ENCODE data around the gene COX4I1.

COX4I1 gene

DNA sequence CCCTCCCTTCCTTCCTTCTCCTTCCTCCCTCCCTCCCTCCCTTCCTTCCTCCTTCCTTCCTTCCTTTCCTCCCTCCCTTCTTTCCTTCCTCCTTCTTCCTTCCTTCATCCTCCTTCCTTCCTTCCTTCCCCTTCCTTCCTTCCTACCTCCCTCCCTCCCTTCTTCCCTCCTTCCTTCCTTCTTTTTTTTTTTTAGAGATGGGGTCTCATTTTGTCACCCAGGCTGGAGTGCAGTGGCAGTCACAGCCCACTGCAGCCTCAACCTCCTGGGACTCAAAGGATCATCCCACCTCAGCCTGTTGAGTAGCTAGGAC is 44.6 kb downstream of the COX4I1 start:
- no peak for DNase-seq

DNA sequence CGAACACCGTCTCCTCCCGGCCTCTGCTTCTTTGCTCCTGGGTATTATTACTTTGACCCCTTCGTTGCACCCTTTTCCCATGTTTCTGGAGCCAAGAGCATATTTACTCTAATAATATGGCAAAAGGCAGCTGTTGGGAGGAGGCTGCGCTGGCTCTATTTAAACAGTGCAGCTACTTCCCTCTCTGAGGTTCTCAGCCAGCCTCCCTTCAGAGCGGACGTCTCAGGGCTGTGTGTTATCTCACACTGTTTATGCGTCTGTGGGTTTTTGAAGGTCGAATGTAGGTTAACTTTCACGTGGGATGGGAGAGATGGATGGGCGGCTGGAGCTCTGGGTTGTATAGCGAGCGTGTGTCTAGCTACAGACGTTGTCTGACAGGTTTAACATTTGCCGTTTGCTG is 45.3 kb downstream of the COX4I1 start:
- DNase-seq: no peak

DNA sequence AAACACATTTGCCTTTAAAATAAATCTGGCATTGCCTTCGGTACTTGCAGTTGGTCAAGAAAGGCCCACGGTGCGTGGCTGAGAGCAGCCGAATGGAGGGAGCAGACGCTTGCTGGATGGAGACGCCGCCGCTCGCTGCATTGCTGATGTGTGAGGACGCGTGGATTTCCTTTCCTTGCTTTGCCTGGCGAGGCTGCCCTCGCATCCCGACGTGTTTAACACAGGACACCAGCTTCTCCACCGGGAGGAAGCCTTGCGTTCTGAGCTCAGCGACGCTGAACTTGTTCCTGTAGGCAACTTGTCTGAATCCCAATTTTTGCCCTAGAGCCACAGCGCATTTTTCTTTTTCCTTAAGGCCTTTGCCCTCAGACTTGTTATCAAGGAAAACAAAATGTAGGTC is 45.8 kb downstream of the COX4I1 start:
- no peak for DNase-seq

DNA sequence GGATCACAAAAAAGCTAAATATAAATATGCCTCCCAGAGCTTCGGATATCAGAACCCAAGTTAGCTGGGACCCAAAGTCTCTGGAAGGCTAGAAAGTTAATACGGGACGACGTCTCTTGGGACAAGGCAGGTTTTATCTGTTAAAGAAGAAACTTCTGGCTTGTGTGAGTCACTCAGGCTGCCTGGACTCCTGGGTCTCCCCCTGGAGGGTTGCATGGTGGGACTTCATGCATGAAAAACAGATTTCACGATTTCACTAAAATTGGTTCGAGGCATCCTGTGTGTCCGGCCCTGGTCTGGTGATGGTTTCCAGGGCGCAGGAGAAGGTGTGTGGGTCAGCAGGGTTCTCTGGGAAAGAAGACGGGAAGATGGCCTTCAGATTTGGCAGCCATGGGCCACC is 47.0 kb downstream of the COX4I1 start:
- no peak for DNase-seq

DNA sequence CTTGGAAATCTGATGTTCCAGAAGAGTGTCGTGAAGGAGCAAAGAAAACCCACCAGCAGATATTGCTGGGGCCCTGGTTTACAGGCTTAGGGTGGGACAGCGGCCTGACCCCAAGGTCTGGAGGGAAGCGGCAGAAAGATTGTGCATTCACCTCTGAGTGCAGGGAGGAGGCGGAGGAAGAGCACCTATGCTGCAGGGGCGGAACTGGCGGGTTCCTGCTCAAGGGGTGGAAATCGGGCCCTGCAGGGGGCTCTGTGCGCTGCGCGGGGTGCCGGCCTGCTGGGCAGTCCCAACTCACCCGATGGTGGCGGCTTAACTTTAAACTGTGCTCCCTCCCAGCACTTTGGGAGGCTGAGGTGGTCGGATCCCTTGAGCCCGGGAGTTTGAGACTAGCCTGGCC is 47.5 kb downstream of the COX4I1 start:
- no peak for DNase-seq

DNA sequence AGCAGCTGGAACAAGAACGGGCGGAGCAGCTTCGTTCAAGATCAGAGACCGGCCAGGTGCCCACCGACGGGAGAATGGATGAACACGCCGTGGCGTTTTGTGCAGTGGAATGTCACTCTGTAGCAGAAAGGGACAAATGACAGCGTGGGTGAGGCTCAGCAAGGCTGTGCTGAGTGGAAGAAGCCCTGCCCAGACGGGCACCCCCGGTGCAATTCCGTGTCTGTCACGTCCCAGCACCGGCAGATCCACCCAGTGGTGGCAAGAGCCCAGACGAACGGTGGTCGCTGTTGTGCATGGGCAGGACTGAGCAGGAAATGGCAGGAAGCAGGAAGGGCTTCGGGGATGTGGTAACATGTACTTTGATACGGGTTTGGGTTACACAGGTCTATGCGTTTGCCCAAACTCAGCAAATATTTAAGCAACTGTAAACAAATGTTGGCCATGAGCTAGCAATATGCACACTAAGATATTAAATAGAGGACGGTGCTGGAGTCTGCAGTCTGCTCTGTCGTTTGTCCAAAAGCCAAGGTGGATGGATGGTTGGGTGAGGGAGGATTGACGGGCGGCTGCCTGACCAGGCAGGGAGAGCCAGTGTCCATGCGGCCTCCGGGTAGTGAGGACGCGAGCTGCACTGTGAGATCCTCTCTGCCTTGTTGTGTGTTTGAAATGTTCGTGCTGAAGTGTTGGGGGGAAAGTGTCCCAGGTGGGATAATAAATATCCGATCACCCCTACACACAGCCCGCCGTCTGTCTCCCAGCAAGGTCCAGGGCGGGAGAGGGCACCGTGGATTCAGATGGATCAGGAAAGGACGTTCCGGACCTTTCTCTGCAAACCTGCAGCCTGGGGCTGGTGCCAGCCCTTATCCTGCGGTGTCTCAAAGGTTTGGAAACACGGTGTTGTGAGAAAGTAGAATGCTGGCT is 48.4 kb downstream of the COX4I1 start:
- no peak for DNase-seq

DNA sequence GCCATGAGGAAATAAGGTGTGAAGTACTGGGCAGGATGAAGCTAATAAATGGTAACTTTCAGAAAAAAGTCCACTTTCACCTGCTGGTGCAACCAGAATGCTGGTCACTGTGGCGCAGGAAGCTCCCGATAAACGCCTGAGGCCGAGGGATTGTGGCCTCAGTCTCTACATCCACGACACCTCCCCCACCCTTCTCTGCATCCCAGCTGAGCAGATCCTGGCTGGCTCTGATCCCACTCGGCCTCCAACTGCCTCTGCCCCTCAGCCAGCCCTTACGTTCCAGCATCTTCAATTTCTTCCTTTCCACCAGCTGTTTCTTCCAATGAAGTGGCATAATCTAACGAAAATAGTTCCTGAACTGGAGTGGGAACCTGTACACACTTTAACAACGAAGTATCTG is 49.5 kb downstream of the COX4I1 start:
- no peak for DNase-seq

DNA sequence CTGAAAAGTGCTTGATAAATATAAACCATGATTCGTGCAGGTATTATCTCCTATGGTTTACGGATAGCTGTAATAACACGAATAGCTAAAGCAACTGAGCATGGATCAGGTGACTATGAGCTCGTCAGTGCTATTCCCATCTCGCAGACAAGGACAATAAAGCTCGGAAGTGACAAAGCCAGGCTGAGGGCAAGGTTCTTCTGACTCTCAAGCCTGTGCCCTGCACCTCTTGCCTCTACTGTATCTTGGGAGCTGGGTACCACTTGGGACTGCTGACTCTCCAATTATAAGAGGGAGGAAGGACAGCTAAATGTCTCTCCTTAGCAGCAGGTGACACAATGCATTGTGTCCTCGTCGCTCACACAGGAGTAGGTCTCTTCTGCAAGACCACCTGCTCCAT is 49.9 kb downstream of the COX4I1 start:
- no peak for DNase-seq

DNA sequence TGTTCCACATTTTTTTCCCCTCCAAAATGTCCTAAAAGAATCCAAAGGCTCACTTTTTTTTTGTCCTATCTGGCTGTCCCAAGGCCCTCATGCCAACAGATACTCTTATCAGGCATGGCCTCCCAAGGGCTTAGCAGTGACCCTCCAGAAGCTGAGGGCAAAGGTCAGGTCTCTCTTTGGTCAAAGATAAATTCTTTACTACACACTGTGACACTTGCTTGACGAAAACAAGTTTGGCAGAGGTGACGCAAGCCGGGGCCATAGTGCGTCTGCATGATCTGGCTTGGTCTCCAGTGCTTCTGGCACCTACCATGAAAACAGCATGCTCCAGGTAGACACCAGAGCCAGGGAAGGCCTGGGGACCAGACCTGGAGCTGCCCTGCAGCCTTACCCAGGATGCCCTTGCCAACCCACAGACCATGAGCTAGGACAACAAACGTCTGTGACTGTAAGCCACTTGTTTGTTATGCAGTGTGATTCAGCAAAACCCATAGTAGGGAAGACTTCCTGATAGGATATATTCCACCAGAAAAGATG is 50.9 kb downstream of the COX4I1 start:
- DNase-seq: no peak

DNA sequence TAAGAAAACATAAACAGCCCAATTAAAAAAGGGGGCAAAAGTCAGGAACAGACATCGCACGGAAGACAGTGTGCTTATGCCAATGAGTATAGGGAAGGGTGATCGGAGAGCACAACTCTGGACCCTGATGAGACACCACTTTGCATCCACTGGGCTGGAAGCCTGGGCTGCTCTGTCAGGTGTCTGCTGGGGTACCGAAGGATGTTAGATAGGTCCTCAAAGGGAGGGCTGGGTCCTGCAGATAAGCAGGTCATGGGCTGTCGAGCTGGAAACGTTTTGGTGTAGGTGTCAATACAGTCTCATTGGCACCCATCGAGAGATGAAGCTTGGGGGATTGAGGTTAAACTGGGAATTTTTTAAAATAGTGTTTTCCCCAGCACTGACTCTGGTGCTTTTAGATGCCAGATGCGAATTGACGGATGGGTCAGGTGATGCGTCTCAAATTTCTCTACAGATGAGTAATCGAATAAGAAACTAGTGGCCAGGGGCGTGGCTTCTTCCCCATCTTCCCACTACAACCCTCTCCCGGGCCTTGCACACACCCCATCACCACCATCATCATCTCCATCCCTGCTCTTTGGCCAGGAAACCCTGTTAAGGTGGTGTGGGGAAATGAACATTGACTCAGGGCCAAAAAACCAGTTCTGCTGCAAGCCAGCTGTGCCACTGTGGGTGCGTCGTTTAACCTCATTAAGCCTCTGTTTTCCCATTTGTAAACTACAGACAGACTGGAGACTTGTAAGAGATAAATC is 51.7 kb downstream of the COX4I1 start:
- no peak for DNase-seq

DNA sequence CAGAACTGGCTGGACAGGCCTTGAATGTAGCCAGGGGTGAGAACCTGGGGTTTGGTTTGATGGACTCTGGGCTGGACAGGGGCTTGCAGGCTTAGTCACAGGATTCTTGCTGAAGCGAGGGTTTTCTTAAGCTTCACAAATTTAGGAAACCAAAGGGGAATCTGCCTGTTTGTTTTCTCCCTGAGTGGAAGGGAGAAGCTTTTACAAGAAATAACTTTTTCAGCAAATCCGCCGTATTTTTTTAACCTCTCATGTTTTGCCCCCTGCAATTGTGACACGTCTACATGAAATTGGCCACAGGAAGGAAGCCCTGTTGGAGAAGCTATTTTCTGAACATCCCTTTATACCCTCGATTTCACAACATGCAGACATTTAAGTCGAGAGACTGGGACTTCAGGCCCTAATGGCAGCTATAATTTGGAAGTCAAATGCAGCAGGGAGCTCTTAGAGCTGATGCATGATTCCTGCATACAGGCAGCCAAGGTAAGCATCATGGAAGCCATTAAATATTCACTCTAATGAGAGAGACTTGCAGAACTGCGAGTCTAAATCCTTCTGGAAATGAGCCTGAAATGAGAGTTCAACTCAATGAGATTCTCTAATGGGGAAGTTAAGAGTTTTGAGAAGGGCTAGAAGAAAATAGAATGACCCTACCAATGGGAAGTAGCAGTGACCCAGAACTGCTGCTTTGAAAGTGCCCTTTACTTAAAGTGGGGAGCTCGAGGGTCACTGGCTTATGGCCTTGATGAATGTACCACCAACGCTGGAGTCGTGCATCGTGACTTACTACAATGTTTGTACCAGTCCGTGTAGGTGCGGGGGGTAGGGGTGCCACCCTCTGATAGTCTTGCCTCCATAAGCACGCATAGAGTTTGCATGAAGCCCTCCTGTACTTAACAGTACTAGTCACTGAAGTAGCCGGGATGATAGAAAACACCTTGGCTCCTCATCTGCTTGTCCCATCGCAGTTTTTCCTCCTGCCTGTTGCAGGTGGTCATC is 54.4 kb downstream of the COX4I1 start:
- DNase-seq: no peak

DNA sequence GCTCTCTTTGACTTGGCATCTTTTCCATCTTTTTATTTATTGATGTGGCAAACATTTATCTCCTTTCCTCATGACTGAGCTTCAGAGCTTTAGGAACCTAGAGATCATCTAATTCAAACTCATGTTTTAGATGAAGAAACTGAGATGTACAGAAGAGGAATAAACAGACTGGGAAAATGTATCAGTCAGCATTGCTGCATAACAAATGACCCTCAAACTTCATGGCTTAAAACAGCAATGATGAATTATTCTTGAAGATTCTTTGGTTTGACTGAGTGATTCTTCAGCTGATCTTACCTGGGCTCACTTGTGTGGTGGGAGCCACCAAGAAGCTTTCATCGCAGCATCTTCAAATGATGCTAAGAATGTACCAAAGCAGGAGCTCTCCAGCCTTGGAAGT is 55.4 kb downstream of the COX4I1 start:
- no peak for DNase-seq

DNA sequence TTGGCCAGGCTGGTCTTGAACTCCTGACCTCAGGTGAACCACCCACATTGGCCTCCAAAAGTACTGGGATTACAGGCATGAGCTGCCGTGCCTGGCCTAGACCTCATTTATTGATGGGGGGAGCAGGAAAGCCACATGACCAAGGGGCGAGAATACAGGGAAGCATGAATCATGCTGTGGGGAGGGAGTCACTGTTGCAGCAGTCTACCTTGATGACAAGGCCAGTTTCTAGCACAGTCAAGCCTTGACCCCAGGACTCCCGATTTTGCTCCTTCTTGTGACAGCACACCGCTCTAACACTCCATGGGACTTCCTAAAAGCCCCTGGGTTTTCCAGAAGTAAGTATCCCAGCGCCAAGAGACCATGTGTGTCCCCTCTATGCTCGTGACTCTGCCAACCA is 56.6 kb downstream of the COX4I1 start:
- DNase-seq: no peak

DNA sequence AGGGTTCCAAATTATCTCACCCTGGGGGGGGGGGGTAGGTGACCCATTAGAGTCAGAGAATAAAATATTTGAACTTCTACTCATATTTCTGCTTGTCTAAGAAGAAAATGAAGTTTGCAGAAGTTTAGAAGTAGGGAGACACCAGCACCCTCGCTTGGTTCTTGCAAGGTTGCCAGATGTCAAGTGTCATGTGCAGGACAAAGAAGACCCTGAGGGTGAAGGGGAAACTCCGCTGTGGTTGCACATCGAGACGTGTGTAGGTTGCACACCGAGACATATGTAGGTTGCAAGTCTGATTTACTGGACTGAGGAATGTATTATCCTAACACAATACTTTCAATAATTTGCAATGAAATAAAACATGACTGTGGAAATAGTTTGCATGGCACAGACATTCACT is 57.1 kb downstream of the COX4I1 start:
- DNase-seq: no peak
